ENCODE results near the gene IFIH1. TPM values are rescaled to one million over a fixed set of nuclear protein-coding genes. Genes with fewer than 3 reads are reported as not detected.

IFIH1 gene
- total and polyA plus RNA-seq, 2 donors (not counting 1 experiment from before 2014, with no cell fraction given): 29.5 to 54.8 TPM

GRCh38 chr2:162245781-162246180 is 72.7 kb downstream of the IFIH1 start:
- H3K9me3 Mint-ChIP-seq (ENCODE audit: insufficient read depth): no peaks in the 10 kb centered on the region
- Histone ChIP-seq H4K20me1 (ENCODE audit: control insufficient read depth, insufficient read depth, low read length, poor library complexity, severe bottlenecking) (no peaks in the 10 kb centered on the region), H3K4me3 (ENCODE audit: control extremely low read depth in 1 of 5, extremely low read depth in 1 of 5, insufficient read depth in 1 of 5, low read depth in 2 of 5, low read length in 4 of 5) (no peak overlapping the region), H3K27ac (ENCODE audit: low read length in 2 of 2) (no peak overlapping the region), H3K27me3 (replicated peaks in 1 of 4; ENCODE audit: control extremely low read depth in 1 of 4, control insufficient read depth in 3 of 4, insufficient read depth in 4 of 4, low read length in 3 of 4) (peaks cover 0 to 2% (median 0%) of the 10 kb centered on the region in 4 experiments), H3K9ac (ENCODE audit: low read length) (no peak overlapping the region), H3K4me2 (replicated peaks; ENCODE audit: low read depth, low read length, poor library complexity, severe bottlenecking) (no peak overlapping the region), H3K79me2 (ENCODE audit: control insufficient read depth, insufficient read depth, low read length) (no peaks in the 10 kb centered on the region), H3K36me3 (replicated peaks in 1 of 2; ENCODE audit: control extremely low read depth in 1 of 2, control insufficient read depth in 1 of 2, extremely low read depth in 1 of 2, insufficient read depth in 2 of 2, low read length in 1 of 2) (no peaks in the 10 kb centered on the region), H3K9me3 (ENCODE audit: control extremely low read depth in 1 of 3, control insufficient read depth in 2 of 3, insufficient read depth in 1 of 3, low read length in 2 of 3) (peaks cover 0 to 3% (median 0%) of the 10 kb centered on the region in 3 donors), H2AFZ (ENCODE audit: insufficient read depth, low read depth, low read length, poor library complexity, severe bottlenecking) (no peak overlapping the region), H3K4me1 (ENCODE audit: control insufficient read depth in 2 of 2, insufficient read depth in 2 of 2, low read length in 2 of 2) (no peaks in the 10 kb centered on the region)
- DNase-seq: no peak
- H3K27me3 Mint-ChIP-seq: peaks cover 27% of the 10 kb centered on the region
- no peak overlapping the region for H3K4me3 Mint-ChIP-seq
- TF ChIP-seq CTCF (IDR thresholded peaks at IDR 0.05) (no peak), EZH2 (IDR thresholded peaks at IDR 0.05; ENCODE audit: borderline replicate concordance, insufficient read depth, low read depth, low read length, poor library complexity, severe bottlenecking) (no peak)
- ChIA-PET POLR2A (no interaction called here), CTCF (no interaction called here)
- H3K27ac Mint-ChIP-seq: no peak overlapping the region
- intact Hi-C loops (cut with micrococcal nuclease): no loop called here
- no peak for ATAC-seq (ENCODE audit: low read depth)
- H3K4me1 Mint-ChIP-seq: no peaks in the 10 kb centered on the region

- TF ChIP-seq CTCF (IDR thresholded peaks at IDR 0.05): no peak
- no peak for TF ChIP-seq EZH2 (IDR thresholded peaks at IDR 0.05; ENCODE audit: borderline replicate concordance, insufficient read depth, low read depth, low read length, poor library complexity, severe bottlenecking)
- Histone ChIP-seq H2AFZ (ENCODE audit: insufficient read depth, low read depth, low read length, poor library complexity, severe bottlenecking) (no peak overlapping the region), H3K9me3 (ENCODE audit: control extremely low read depth in 1 of 3, control insufficient read depth in 2 of 3, insufficient read depth in 1 of 3, low read length in 2 of 3) (peaks cover 0 to under 1% (median 0%) of the 10 kb centered on the region in 3 donors), H3K79me2 (ENCODE audit: control insufficient read depth, insufficient read depth, low read length) (no peaks in the 10 kb centered on the region), H4K20me1 (ENCODE audit: control insufficient read depth, insufficient read depth, low read length, poor library complexity, severe bottlenecking) (no peaks in the 10 kb centered on the region), H3K9ac (ENCODE audit: low read length) (no peak overlapping the region), H3K36me3 (replicated peaks in 1 of 2; ENCODE audit: control extremely low read depth in 1 of 2, control insufficient read depth in 1 of 2, extremely low read depth in 1 of 2, insufficient read depth in 2 of 2, low read length in 1 of 2) (no peaks in the 10 kb centered on the region), H3K27ac (ENCODE audit: low read length in 2 of 2) (no peak overlapping the region), H3K4me1 (ENCODE audit: control insufficient read depth in 2 of 2, insufficient read depth in 2 of 2, low read length in 2 of 2) (no peaks in the 10 kb centered on the region), H3K4me2 (replicated peaks; ENCODE audit: low read depth, low read length, poor library complexity, severe bottlenecking) (no peak overlapping the region), H3K4me3 (ENCODE audit: control extremely low read depth in 1 of 5, extremely low read depth in 1 of 5, insufficient read depth in 1 of 5, low read depth in 2 of 5, low read length in 4 of 5) (no peak overlapping the region), H3K27me3 (replicated peaks in 1 of 4; ENCODE audit: control extremely low read depth in 1 of 4, control insufficient read depth in 3 of 4, insufficient read depth in 4 of 4, low read length in 3 of 4) (peaks cover 0 to 5% (median 0%) of the 10 kb centered on the region in 4 experiments)
- no peak overlapping the region for H3K4me3 Mint-ChIP-seq
- H3K27ac Mint-ChIP-seq: no peak overlapping the region
- ATAC-seq (ENCODE audit: low read depth): no peak
- WGBS (ENCODE audit: insufficient coverage): 80% methylated on average over 1 of the region's 1 CpG
- ChIA-PET POLR2A (no interaction called here), CTCF (no interaction called here)
- no peaks in the 10 kb centered on the region for H3K4me1 Mint-ChIP-seq
- peaks cover 33% of the 10 kb centered on the region for H3K27me3 Mint-ChIP-seq
- intact Hi-C loops (cut with micrococcal nuclease): no loop called here
- no peak for DNase-seq
- no peaks in the 10 kb centered on the region for H3K9me3 Mint-ChIP-seq (ENCODE audit: insufficient read depth)
These were observed 73.4 kb downstream of the IFIH1 start for GRCh38 chr2:162245061-162245460.

Measured in B cell (primary cell).